ENCODE data around the gene ADA. TPM values are rescaled to one million over a fixed set of nuclear protein-coding genes. Genes with fewer than 3 reads are reported as not detected.

ADA gene
- total RNA-seq, 1 experiment from 2014 or later, result 13.0 TPM

- H3K36me3 ChIP-seq (ENCODE audit: low read depth, low read length), result no peaks in the 10 kb centered on the region
- TF ChIP-seq CTCF (conservative IDR thresholded peaks at IDR 0.05; ENCODE audit: low read depth, low read length) (no peak), EZH2phosphoT487 (IDR thresholded peaks at IDR 0.05; ENCODE audit: borderline replicate concordance, low read length) (no peak), EZH2 (IDR thresholded peaks at IDR 0.05; ENCODE audit: low read length, unreplicated experiment) (no peak)
- no peaks in the 10 kb centered on the region for H3K9me3 ChIP-seq (ENCODE audit: low read length)
- H3K4me2 ChIP-seq (ENCODE audit: low read length), result no peak within 1 kb of the TSS
- intact Hi-C loops (cut with micrococcal nuclease), result no loop called here
- H2AFZ ChIP-seq (ENCODE audit: low read length), result no peak within 1 kb of the TSS
- H3K4me1 ChIP-seq (ENCODE audit: insufficient read depth, low read length), result peaks cover 15% of the 10 kb centered on the region
- BruUV-seq (replicated peaks), result no TSS peak
- CTCF ChIA-PET, result interaction anchor here (1.4 kb wide), 1 partner anchor 44 kb away, joined by 4 read pairs; no protein-coding TSS in a partner anchor
- DNase-seq (no peak), ATAC-seq (no peak)
- no peaks in the 10 kb centered on the region for H3K79me2 ChIP-seq (ENCODE audit: low read length)
- no peaks in the 10 kb centered on the region for H3K27me3 ChIP-seq (ENCODE audit: low read length)
- no peak within 1 kb of the TSS for H3K27ac ChIP-seq (ENCODE audit: low read length)
- H3K9ac ChIP-seq (ENCODE audit: low read length), result no peak within 1 kb of the TSS
- POLR2A ChIA-PET (ENCODE audit: unreplicated experiment), result no interaction called here
- no peak within 1 kb of the TSS for H3K4me3 ChIP-seq (ENCODE audit: low read length)
- no peaks in the 10 kb centered on the region for H3F3A ChIP-seq (ENCODE audit: low read length, unreplicated experiment)
- no peaks in the 10 kb centered on the region for H3K9me2 ChIP-seq (replicated peaks; ENCODE audit: low read length)
- H4K20me1 ChIP-seq (ENCODE audit: low read length), result no peaks in the 10 kb centered on the region
These were observed 69.0 kb downstream of the ADA start, which contains the start of gene PKIG for GRCh38 chr20:44582311-44583025. PKIG (plus strand) TSS chr20:44582579; CDS start chr20:44614557, 31,978 bp downstream.

- H2AFZ ChIP-seq (ENCODE audit: low read length), result no peak overlapping the region
- H3K4me1 ChIP-seq (ENCODE audit: insufficient read depth, low read length), result peaks cover 25% of the 10 kb centered on the region
- no peaks in the 10 kb centered on the region for H4K20me1 ChIP-seq (ENCODE audit: low read length)
- no peaks in the 10 kb centered on the region for H3K9me3 ChIP-seq (ENCODE audit: low read length)
- ATAC-seq, result no peak
- H3K4me3 ChIP-seq (ENCODE audit: low read length), result no peak overlapping the region
- no peak for DNase-seq
- no peaks in the 10 kb centered on the region for H3K79me2 ChIP-seq (ENCODE audit: low read length)
- BruUV-seq (replicated peaks), result no TSS peak
- POLR2A ChIA-PET (ENCODE audit: unreplicated experiment), result no interaction called here
- H3K36me3 ChIP-seq (ENCODE audit: low read depth, low read length), result no peaks in the 10 kb centered on the region
- no peaks in the 10 kb centered on the region for H3F3A ChIP-seq (ENCODE audit: low read length, unreplicated experiment)
- CTCF ChIA-PET, result no interaction called here
- H3K27me3 ChIP-seq (ENCODE audit: low read length), result no peaks in the 10 kb centered on the region
- H3K27ac ChIP-seq (ENCODE audit: low read length), result no peak overlapping the region
- TF ChIP-seq CTCF (conservative IDR thresholded peaks at IDR 0.05; ENCODE audit: low read depth, low read length) (no peak), EZH2phosphoT487 (IDR thresholded peaks at IDR 0.05; ENCODE audit: borderline replicate concordance, low read length) (no peak), EZH2 (IDR thresholded peaks at IDR 0.05; ENCODE audit: low read length, unreplicated experiment) (no peak)
- H3K4me2 ChIP-seq (ENCODE audit: low read length), result no peak overlapping the region
- no peaks in the 10 kb centered on the region for H3K9me2 ChIP-seq (replicated peaks; ENCODE audit: low read length)
- intact Hi-C loops (cut with micrococcal nuclease), result no loop called here
- H3K9ac ChIP-seq (ENCODE audit: low read length), result no peak overlapping the region
These were observed 70.0 kb downstream of the ADA start for GRCh38 chr20:44581515-44581914.

- no peaks in the 10 kb centered on the region for H3K9me2 ChIP-seq (replicated peaks; ENCODE audit: low read length)
- no peaks in the 10 kb centered on the region for H3F3A ChIP-seq (ENCODE audit: low read length, unreplicated experiment)
- no peak overlapping the region for H2AFZ ChIP-seq (ENCODE audit: low read length)
- no peaks in the 10 kb centered on the region for H3K36me3 ChIP-seq (ENCODE audit: low read depth, low read length)
- no peaks in the 10 kb centered on the region for H3K79me2 ChIP-seq (ENCODE audit: low read length)
- ATAC-seq, result peak; percentile 21; the same call in 1 of the 2 replicates
- H3K4me3 ChIP-seq (ENCODE audit: low read length), result no peak overlapping the region
- H4K20me1 ChIP-seq (ENCODE audit: low read length), result no peaks in the 10 kb centered on the region
- intact Hi-C loops (cut with micrococcal nuclease), result no loop called here
- H3K27me3 ChIP-seq (ENCODE audit: low read length), result no peaks in the 10 kb centered on the region
- H3K27ac ChIP-seq (ENCODE audit: low read length), result peak overlapping the region; percentile 16; the same call in 1 of the 2 replicates
- H3K4me1 ChIP-seq (ENCODE audit: insufficient read depth, low read length), result peaks cover 31% of the 10 kb centered on the region
- TF ChIP-seq CTCF (conservative IDR thresholded peaks at IDR 0.05; ENCODE audit: low read depth, low read length), result no peak
- no peak for TF ChIP-seq EZH2 (IDR thresholded peaks at IDR 0.05; ENCODE audit: low read length, unreplicated experiment)
- no peak for TF ChIP-seq EZH2phosphoT487 (IDR thresholded peaks at IDR 0.05; ENCODE audit: borderline replicate concordance, low read length)
- no TSS peak for BruUV-seq (replicated peaks)
- CTCF ChIA-PET, result no interaction called here
- H3K9ac ChIP-seq (ENCODE audit: low read length), result no peak overlapping the region
- no peaks in the 10 kb centered on the region for H3K9me3 ChIP-seq (ENCODE audit: low read length)
- POLR2A ChIA-PET (ENCODE audit: unreplicated experiment), result no interaction called here
- H3K4me2 ChIP-seq (ENCODE audit: low read length), result no peak overlapping the region
- peak; percentile 66 for DNase-seq
These were observed 70.8 kb downstream of the ADA start for GRCh38 chr20:44580581-44581268.
